Muscle layer of duodenum (tissue), 2 donors: ENCODE measurements around the gene NEDD9.
A peak's percentile ranks its signal among the peaks of the same experiment; 100 is the strongest.

Experiments
- H3K27ac ChIP-seq: one replicate; pipeline ENCODE4 v1.7.0; 2013; ENCODE audit warnings: mild to moderate bottlenecking, low read length
- H3K27me3 ChIP-seq: one replicate; pipeline ENCODE4 v1.7.0; 2013; ENCODE audit warnings: low read depth, mild to moderate bottlenecking, control low read depth, low read length
- H3K36me3 ChIP-seq, 2 donors: one replicate each; pipeline ENCODE4 v1.7.0; 2013; ENCODE audit warnings: low read length in 2 of 2, control low read depth in 1 of 2, mild to moderate bottlenecking in 1 of 2; ENCODE audit not compliant: insufficient read depth in 2 of 2, control insufficient read depth in 1 of 2
- H3K4me1 ChIP-seq, 2 donors: one replicate each; pipeline ENCODE4 v1.7.0; 2013; ENCODE audit warnings: low read length in 2 of 2, mild to moderate bottlenecking in 2 of 2, control low read depth in 1 of 2, moderate library complexity in 1 of 2; ENCODE audit not compliant: insufficient read depth in 2 of 2, control insufficient read depth in 1 of 2
- H3K4me3 ChIP-seq, 2 donors: one replicate each; pipeline ENCODE4 v1.7.0; 2013; ENCODE audit warnings: low read length in 2 of 2, low read depth in 1 of 2, mild to moderate bottlenecking in 1 of 2
- H3K9me3 ChIP-seq, 2 donors: one replicate each; pipeline ENCODE4 v1.7.0; 2013; ENCODE audit warnings: low read length in 2 of 2, control low read depth in 1 of 2, mild to moderate bottlenecking in 1 of 2; ENCODE audit not compliant: control insufficient read depth in 1 of 2
- donor health status: healthy.

The NEDD9 gene, protein sequence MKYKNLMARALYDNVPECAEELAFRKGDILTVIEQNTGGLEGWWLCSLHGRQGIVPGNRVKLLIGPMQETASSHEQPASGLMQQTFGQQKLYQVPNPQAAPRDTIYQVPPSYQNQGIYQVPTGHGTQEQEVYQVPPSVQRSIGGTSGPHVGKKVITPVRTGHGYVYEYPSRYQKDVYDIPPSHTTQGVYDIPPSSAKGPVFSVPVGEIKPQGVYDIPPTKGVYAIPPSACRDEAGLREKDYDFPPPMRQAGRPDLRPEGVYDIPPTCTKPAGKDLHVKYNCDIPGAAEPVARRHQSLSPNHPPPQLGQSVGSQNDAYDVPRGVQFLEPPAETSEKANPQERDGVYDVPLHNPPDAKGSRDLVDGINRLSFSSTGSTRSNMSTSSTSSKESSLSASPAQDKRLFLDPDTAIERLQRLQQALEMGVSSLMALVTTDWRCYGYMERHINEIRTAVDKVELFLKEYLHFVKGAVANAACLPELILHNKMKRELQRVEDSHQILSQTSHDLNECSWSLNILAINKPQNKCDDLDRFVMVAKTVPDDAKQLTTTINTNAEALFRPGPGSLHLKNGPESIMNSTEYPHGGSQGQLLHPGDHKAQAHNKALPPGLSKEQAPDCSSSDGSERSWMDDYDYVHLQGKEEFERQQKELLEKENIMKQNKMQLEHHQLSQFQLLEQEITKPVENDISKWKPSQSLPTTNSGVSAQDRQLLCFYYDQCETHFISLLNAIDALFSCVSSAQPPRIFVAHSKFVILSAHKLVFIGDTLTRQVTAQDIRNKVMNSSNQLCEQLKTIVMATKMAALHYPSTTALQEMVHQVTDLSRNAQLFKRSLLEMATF

DNA sequence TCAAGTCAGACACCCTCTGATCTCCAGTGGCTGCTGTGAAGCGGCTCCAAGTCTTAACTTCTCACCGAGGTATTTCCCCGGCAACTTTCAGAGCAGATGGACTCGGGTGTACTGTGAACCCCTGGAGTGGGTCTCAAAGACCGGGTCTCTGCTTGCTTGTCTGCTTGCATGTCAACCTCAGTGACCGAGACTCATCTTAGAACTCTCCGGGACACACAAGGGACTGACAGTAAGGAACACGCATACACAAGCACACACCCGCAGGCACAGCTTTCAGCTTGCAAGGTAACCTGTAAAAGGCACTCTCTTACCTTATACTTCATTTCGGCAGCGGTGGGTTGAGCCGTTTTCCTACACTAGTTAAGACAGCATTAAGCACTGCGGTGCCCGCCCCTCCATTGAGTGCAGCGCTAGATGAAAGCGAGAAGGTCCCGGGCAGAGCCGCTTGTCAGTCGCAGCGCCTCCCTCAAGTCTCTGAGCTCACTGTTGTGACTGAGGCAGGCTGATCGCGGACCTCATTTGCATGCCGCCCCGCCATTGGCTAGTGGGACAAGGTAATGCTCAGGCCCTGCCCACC is at the start of gene NEDD9:
TSS of gene NEDD9 (minus strand) at position 476 of the 577 bp plus-strand sequence. CDS start at position 323, 153 bp downstream.
- peak within 1 kb of the TSS; percentile 90 for H3K27ac ChIP-seq
- H3K36me3 ChIP-seq, result peaks cover 0 to 7% of the 10 kb centered on the region in 2 donors
- no peaks in the 10 kb centered on the region for H3K27me3 ChIP-seq
- H3K4me3 ChIP-seq, result peak within 1 kb of the TSS; percentile 66 to 86
- no peaks in the 10 kb centered on the region for H3K9me3 ChIP-seq
- peaks cover 9 to 11% of the 10 kb centered on the region in 2 donors for H3K4me1 ChIP-seq

DNA sequence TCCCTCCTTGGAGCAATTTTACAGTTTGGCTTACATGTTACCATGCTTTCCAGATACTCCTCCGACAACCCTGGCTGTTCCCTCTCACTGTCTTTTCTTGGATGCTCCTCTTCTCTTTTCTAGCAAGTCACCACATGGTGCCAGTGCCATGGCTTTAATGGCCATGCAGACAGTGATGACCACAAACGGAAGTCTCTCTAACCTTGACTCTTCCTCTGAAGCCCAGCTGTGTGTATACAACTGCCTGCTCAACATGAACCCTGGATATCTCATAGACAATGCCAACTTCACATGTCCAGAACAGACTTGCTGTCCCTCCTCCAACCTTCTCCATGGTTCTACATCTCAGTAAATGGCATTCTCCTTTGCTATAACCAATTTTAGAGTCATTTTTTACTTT is 49.8 kb upstream of the NEDD9 start:
- Histone ChIP-seq H3K4me3 (no peak overlapping the region), H3K27me3 (no peaks in the 10 kb centered on the region), H3K36me3 (no peaks in the 10 kb centered on the region), H3K9me3 (peaks cover 0 to 7% of the 10 kb centered on the region in 2 donors), H3K27ac (no peak overlapping the region), H3K4me1 (peaks cover 0 to 2% of the 10 kb centered on the region in 2 donors)

DNA sequence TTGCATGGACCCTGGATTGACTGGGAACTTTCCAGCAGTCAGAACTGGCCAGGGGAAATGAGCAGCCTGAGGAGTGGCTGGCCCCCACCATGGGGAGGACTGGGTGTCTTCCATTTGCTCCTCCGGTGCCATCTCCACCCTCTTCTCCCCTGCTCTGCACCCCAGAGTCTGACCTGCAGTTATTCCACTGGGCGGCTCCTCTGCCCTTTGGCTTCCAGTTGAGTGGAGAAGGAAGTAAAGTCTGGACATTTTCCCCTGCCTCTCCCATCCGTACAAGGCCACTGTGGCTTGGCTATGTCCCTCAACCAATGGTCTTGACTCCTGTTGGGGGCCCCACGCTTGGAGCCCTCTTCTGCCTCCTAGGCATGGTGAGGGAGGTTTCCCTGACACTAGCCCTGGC is 47.9 kb upstream of the NEDD9 start:
- Histone ChIP-seq H3K4me3 (no peak overlapping the region), H3K36me3 (no peaks in the 10 kb centered on the region), H3K27me3 (no peaks in the 10 kb centered on the region), H3K9me3 (no peaks in the 10 kb centered on the region), H3K27ac (no peak overlapping the region), H3K4me1 (peaks cover 0 to 6% of the 10 kb centered on the region in 2 donors)

DNA sequence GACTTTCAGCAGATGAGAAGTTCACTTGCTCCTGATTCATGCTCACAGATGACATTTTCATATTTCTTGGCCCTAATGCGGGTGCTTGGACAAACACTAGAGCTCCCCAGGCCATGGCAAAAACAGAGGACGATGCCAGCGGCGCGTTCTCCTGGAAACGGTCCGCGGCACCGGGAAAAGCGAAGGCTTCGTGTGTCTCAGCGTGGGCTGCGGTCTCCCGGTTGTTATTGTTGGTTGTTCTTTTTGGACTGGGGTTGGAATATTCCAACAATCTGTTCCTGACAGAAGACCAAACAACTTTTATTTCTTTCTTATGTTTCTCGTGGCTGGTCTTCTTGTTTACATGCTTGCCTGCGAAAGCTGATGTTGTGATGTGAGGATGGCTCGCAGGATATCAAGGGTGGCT is 46.8 kb upstream of the NEDD9 start:
- no peaks in the 10 kb centered on the region for H3K9me3 ChIP-seq
- H3K36me3 ChIP-seq, result no peaks in the 10 kb centered on the region
- H3K27ac ChIP-seq, result no peak overlapping the region
- H3K4me3 ChIP-seq, result no peak overlapping the region
- no peaks in the 10 kb centered on the region for H3K27me3 ChIP-seq
- H3K4me1 ChIP-seq, result peaks cover 0 to 6% of the 10 kb centered on the region in 2 donors

DNA sequence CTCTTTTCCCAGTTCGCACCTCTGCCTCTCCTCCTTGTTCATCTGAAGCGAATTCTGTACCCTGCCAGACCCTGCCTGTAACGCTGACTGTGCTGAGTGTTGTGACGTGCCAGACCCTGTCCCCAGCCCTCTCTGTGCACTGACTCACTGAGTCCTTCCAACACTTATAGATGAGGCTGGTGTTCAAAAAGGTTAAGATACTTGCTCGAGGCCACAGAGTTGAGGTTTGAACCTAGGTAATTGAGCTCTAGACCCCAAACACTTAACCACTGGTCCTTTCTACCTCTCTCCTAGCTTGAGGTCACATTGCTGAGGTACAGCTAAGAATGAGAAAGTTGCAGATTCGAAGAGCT is 45.7 kb upstream of the NEDD9 start:
- Histone ChIP-seq H3K36me3 (no peaks in the 10 kb centered on the region), H3K27ac (no peak overlapping the region), H3K9me3 (no peaks in the 10 kb centered on the region), H3K27me3 (no peaks in the 10 kb centered on the region), H3K4me3 (no peak overlapping the region), H3K4me1 (peaks cover 0 to 6% of the 10 kb centered on the region in 2 donors)

DNA sequence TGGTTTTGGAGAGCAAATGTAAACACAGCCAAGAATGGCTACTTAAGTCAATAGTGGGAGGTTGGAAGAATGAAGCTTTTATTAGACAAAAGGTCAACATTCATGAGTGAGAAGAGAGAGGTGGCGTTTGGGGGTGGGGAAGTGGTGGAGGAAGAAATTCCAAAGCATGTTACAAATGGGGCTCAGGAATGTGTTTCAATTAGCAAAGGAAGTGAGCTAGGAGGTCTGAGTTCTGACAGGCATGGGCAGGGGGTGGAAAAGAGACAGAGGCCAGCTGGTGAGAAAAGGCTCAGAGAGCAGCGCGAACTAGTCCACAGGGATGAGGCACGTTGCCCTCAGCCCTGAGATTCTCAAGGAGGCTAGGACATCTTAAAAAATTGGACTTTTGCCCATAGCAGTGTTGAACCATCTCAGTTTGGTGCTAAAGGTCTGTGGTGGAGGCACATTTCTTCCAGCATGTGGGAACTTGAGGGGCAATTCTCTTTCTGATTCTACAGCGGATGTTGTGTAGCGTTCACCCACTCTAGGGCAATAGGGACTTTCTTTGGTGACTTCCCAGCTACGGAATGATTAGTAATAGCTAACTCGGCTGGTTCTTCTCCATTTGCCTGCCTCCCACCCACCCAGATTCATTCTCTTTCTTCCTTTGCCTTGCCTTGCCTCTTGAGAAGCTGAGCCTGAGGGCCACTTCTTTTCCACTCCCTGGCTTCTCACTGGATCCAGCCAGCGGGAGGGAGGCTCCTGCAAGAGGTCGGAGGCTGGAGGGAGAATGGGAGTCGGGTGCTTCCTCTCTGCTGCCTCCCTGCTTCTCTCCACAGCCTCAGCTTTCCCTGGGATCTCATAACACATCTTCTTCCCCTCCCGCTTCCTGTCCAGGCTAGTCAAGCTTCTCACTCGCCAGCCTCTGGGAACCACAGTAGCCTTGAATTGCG is 45.1 kb upstream of the NEDD9 start:
- no peaks in the 10 kb centered on the region for H3K27me3 ChIP-seq
- H3K9me3 ChIP-seq, result no peaks in the 10 kb centered on the region
- no peak overlapping the region for H3K27ac ChIP-seq
- H3K4me3 ChIP-seq, result no peak overlapping the region
- peaks cover 0 to 6% of the 10 kb centered on the region in 2 donors for H3K4me1 ChIP-seq
- no peaks in the 10 kb centered on the region for H3K36me3 ChIP-seq

DNA sequence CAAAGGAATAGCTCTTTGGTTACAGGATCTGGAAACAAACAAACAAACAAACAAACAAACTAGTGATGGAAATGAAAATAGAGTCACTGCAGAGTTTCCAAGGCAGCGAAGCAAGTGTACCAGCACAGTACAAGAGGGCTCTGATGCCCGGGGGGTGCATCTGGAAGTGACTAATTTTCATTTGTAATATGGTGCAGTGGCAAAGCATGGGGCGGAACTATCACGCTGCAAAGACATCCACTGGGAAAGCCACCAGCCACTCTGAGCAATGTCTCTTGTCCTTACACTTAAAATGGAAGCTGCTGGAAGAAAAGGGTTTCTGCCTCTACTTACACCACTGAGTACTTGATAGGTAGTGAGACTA is 44.4 kb upstream of the NEDD9 start:
- no peaks in the 10 kb centered on the region for H3K9me3 ChIP-seq
- H3K27ac ChIP-seq, result no peak overlapping the region
- H3K27me3 ChIP-seq, result no peaks in the 10 kb centered on the region
- peaks cover 0 to 6% of the 10 kb centered on the region in 2 donors for H3K4me1 ChIP-seq
- no peaks in the 10 kb centered on the region for H3K36me3 ChIP-seq
- no peak overlapping the region for H3K4me3 ChIP-seq

DNA sequence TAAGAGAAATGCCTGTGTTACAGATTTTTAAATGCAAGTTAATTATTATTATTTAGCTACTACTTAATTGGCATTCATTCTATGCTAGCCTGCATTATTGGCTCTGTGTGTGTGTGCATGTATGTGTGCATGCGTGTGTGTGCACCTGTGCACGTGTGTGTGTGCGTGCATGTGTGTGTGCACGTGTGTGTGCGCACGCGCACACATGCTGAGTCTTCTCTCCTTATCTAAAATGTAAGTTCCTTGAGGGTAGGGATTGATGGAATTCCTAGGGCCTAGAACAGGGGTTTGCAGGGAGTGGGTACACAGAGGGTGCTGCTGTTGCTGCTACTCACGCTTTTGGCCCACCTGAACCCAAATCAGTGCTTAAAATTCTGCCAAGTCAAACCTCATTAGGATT is 43.8 kb upstream of the NEDD9 start:
- H3K36me3 ChIP-seq, result no peaks in the 10 kb centered on the region
- H3K27ac ChIP-seq, result no peak overlapping the region
- H3K4me1 ChIP-seq, result peaks cover 0 to 6% of the 10 kb centered on the region in 2 donors
- H3K4me3 ChIP-seq, result no peak overlapping the region
- H3K9me3 ChIP-seq, result no peaks in the 10 kb centered on the region
- no peaks in the 10 kb centered on the region for H3K27me3 ChIP-seq

DNA sequence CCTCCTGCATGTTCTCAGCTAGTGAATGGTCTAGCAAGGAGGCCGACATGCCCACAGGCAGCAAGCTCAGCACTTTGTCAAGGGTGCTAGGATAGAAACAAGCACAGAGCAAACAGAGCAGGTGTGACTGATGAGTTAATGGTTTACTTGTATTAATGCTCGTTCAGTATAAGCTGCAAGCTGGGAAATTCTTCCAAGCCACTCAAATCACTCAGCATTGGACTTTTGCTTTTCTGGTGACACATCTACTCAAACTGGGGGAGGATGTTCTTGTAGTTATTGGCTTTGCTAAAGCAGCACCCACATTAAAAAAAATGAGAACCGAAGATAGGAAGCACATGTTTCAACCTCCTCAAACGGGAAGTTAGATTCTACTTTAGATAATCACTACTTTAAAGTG is 43.1 kb upstream of the NEDD9 start:
- H3K4me1 ChIP-seq, result peaks cover 2 to 6% of the 10 kb centered on the region in 2 donors
- no peaks in the 10 kb centered on the region for H3K9me3 ChIP-seq
- H3K27ac ChIP-seq, result no peak overlapping the region
- H3K36me3 ChIP-seq, result no peaks in the 10 kb centered on the region
- H3K27me3 ChIP-seq, result no peaks in the 10 kb centered on the region
- no peak overlapping the region for H3K4me3 ChIP-seq

DNA sequence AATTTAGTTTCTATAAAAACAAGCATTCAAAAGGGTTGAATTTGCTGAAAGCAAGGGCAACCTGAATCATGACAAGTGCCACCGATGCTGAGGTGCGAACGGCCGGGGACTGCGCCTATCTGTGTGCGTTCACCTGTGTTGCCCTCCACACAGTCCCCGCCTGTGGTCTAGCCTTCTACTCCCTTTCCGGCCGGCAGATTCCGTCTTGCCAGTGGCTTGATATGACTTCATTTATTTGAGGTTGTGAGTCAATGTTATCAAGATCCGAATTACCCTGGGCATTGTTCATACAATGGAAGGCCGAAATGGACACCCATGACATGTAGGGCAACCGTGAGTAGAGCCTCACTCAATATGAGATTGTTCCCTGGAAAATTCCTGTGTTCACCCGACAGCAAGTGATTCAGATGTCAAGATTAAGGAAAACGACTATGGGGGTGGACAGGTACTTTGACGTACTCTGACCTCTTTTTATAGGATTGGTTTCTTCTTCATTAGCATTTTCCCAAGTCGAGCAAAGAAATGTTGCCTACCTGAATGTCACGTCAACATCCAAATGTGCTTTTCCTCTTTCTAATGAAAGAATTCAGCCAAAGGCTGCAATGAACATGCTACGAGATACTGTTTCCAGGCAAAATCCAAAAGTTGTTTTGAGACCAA is 41.1 kb upstream of the NEDD9 start:
- peak overlapping the region; percentile 16 for H3K27ac ChIP-seq
- no peaks in the 10 kb centered on the region for H3K27me3 ChIP-seq
- H3K4me3 ChIP-seq, result no peak overlapping the region
- peaks cover 4 to 6% of the 10 kb centered on the region in 2 donors for H3K4me1 ChIP-seq
- H3K36me3 ChIP-seq, result no peaks in the 10 kb centered on the region
- H3K9me3 ChIP-seq, result no peaks in the 10 kb centered on the region
